Aorta (tissue), 5 donors: Measurements from ENCODE around the gene ARFGAP3. TPM values are rescaled to one million over a fixed set of nuclear protein-coding genes. Genes with fewer than 3 reads are reported as not detected.
"Not testable (repeated sequence)": the region's sequence is repeated elsewhere in the genome, so short reads cannot be mapped to it uniquely, and the experiment has no call there.

Experiments used
- ATAC-seq: fragments of 200-7000 bp; cut with Tn5 transposase; one replicate; pipeline ENCODE4 v1.9.1; 2022; ENCODE audit warnings: moderate library complexity; ENCODE audit not compliant: low FRiP score
- DNase-seq, 2 donors: peaks; one replicate each; pipeline ENCODE4 v3.0.0-alpha.2; 2020
- H3K27ac ChIP-seq, 2 donors: one replicate each; pipeline ENCODE4 v1.5.1; 2013; ENCODE audit warnings: low read length in 2 of 2, mild to moderate bottlenecking in 2 of 2, moderate library complexity in 2 of 2, control low read depth in 1 of 2, inconsistent platforms in 1 of 2, low read depth in 1 of 2
- H3K27me3 ChIP-seq, 2 donors: one replicate each; pipeline ENCODE4 v1.6.1; 2013; ENCODE audit warnings: control low read depth in 1 of 2, low read length in 1 of 2, mild to moderate bottlenecking in 1 of 2, moderate library complexity in 1 of 2; ENCODE audit not compliant: insufficient read depth in 2 of 2, control insufficient read depth in 1 of 2
- H3K36me3 ChIP-seq, 2 donors: one replicate each; pipeline ENCODE4 v1.6.1; 2013; ENCODE audit warnings: control low read depth in 1 of 2, low read length in 1 of 2, mild to moderate bottlenecking in 1 of 2; ENCODE audit not compliant: insufficient read depth in 2 of 2, control insufficient read depth in 1 of 2
- H3K4me1 ChIP-seq, 2 donors: one replicate each; pipeline ENCODE4 v1.6.1; 2013; ENCODE audit warnings: low read length in 2 of 2, control low read depth in 1 of 2, mild to moderate bottlenecking in 1 of 2, moderate library complexity in 1 of 2; ENCODE audit not compliant: insufficient read depth in 2 of 2, control insufficient read depth in 1 of 2
- H3K4me3 ChIP-seq, 2 donors: one replicate each; pipeline ENCODE4 v1.5.1; 2013; ENCODE audit warnings: low read length in 2 of 2, control low read depth in 1 of 2, mild to moderate bottlenecking in 1 of 2
- H3K9me3 ChIP-seq: one replicate; pipeline ENCODE4 v1.6.1; 2013; ENCODE audit warnings: mild to moderate bottlenecking, low read length; ENCODE audit not compliant: control insufficient read depth
- WGBS, 2 donors: extraction: QIAGEN DNeasy Blood & Tissue Kit; methylation state at CpG; one replicate each; pipeline ENCODE4 v1.1.7; 2013; 5-methylcytosine and 5-hydroxymethylcytosine counted together
- intact Hi-C, 2 donors: fragments of 100-400 bp; cut with DNase I; formaldehyde crosslinking; loops; one replicate each; pipeline versions ENCODE4 v1.14.2 to v1.15.0; 2022
- polyA plus RNA-seq, 2 donors: library from polyadenylated mRNA; stranded (reverse); fragments of 200-250 nt; gene quantifications; one replicate each; pipeline ENCODE4 v1.2.3, GENCODE V29; 2013
- total RNA-seq, 2 donors: library from RNA; stranded (reverse); fragmentation: NEBNext Ultra II Directional; extraction: Animal tissue kit (Norgen Biotek cat#: 25700); gene quantifications; one replicate each; pipeline ENCODE4 v1.2.1, GENCODE V29; 2021
- donor health status: healthy with polysubstance abuse.
- donor health status: Bipolar disorder and iron deficiency.
- donor health status: DM: no; HTN: no; CAD: no.
- donor health status: DM: no; HTN: no; CAD: no.
- donor health status: DM: yes; HTN: yes; CAD: no.

Gene ARFGAP3
- total and polyA plus RNA-seq, 4 donors: 40.1 to 60.5 (median 44.8) TPM

GRCh38 chr22:42785706-42786499 lies 71.2 kb downstream of the ARFGAP3 start:
- DNase-seq: no peak
- Histone ChIP-seq H3K27ac (no peak overlapping the region), H3K9me3 (no peaks in the 10 kb centered on the region), H3K4me3 (no peak overlapping the region), H3K4me1 (no peaks in the 10 kb centered on the region), H3K36me3 (no peaks in the 10 kb centered on the region), H3K27me3 (no peaks in the 10 kb centered on the region)
- 90 to 91% methylated on average over 20 of the region's 20 CpGs for WGBS, 2 donors
- intact Hi-C loops: loop anchor here in 1 of 2 donors (10.0 kb wide), 1 partner anchor 121 kb away; no protein-coding TSS in a partner anchor
- ATAC-seq: no peak

DNA sequence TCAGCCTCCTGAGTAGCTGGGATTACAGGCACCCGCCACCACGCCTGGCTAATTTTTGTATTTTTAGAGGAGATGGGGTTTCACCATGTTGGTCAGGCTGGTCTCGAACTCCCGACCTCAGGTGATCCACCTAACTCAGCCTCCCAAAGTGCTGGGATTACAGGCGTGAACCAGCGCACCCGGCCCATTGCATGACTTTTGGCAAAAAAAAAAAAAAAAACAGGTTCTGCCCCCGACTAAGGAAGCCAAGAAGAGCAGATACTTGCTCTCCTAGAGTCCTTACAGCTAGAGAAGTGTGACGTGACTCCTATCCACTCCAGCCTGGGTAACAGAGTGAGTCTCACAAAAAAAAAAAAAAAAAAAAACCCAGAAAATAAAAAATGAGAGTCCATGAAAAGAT lies 74.8 kb downstream of the ARFGAP3 start:
- intact Hi-C loops: loop anchor here in 1 of 2 donors (10.0 kb wide), 1 partner anchor 118 kb away; no protein-coding TSS in a partner anchor
- not testable (repeated sequence) for H3K27me3 ChIP-seq, H3K36me3 ChIP-seq, H3K4me1 ChIP-seq, ATAC-seq, DNase-seq, H3K27ac ChIP-seq, H3K9me3 ChIP-seq, H3K4me3 ChIP-seq
- 89 to 91% methylated on average over 9 of the region's 9 CpGs for whole genome bisulfite sequencing, 2 donors

GRCh38 chr22:42780070-42780540 lies 77.0 kb downstream of the ARFGAP3 start:
- WGBS, 2 donors: 32% methylated on average over 6 of the region's 6 CpGs
- intact Hi-C loops: loop anchor here in 1 of 2 donors (10.0 kb wide), 1 partner anchor 115 kb away; no protein-coding TSS in a partner anchor
- Histone ChIP-seq H3K4me3 (no peak overlapping the region), H3K36me3 (no peaks in the 10 kb centered on the region), H3K9me3 (no peaks in the 10 kb centered on the region), H3K4me1 (no peaks in the 10 kb centered on the region), H3K27me3 (no peaks in the 10 kb centered on the region), H3K27ac (no peak overlapping the region)
- DNase-seq: no peak
- peak; percentile 85 for ATAC-seq

DNA sequence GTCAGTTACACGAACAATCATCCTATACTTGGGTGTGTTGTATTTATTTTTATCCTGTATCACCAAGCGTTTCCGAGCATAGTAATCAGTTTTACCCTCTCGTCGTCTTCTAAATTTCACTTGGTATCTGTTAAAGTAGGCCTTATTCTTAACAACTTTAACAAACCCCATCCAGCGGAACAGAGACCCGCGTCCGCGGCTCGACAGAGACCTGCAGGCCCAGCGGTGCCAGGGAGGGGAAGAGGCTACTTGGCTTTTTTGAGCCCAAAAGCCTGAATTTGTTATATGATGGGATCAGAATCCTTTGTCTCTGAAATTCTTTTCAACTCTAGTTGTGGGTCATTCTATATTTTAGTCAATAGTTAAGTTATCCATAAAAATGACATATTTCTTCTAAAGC lies 79.9 kb downstream of the ARFGAP3 start:
- ATAC-seq (no peak), DNase-seq (no peak)
- no peak overlapping the region for H3K27ac ChIP-seq
- no peaks in the 10 kb centered on the region for H3K36me3 ChIP-seq
- H3K27me3 ChIP-seq: no peaks in the 10 kb centered on the region
- H3K4me3 ChIP-seq: no peak overlapping the region
- no peaks in the 10 kb centered on the region for H3K9me3 ChIP-seq
- H3K4me1 ChIP-seq: no peaks in the 10 kb centered on the region
- intact Hi-C loops: loop anchor here in 1 of 2 donors (10.0 kb wide), 1 partner anchor 258 kb away; no protein-coding TSS in a partner anchor
- 97% methylated on average over 12 of the region's 12 CpGs for WGBS, 2 donors

GRCh38 chr22:42773167-42773566 lies 83.9 kb downstream of the ARFGAP3 start:
- Histone ChIP-seq H3K36me3 (no peaks in the 10 kb centered on the region), H3K4me1 (no peaks in the 10 kb centered on the region), H3K27me3 (no peaks in the 10 kb centered on the region), H3K9me3 (no peaks in the 10 kb centered on the region), H3K4me3 (no peak overlapping the region), H3K27ac (no peak overlapping the region)
- no peak for ATAC-seq
- DNase-seq: no peak
- intact Hi-C loops: loop anchor here in 1 of 2 donors (10.0 kb wide), 1 partner anchor 262 kb away; no protein-coding TSS in a partner anchor
- WGBS, 2 donors: 62 to 63% methylated on average over 14 of the region's 14 CpGs

DNA sequence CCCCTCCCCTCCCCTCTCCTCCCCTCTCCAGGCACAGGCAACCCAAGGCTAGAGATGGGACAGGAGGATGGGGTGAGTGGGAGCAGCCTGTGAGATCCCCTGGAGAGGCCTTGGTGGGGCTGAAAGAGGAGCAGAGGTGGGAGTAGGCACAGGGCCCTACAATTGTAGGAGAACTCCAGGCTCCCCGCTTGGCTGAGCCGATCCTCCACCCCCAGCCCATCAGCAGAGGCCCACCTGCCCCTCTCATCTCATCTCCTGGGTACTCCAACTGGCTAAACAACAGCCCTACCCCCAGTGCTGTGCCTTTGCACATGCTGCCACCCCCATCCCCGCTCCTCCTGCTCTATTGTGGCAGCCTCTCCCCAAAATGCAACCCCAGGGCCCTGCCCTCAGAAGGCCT lies 84.4 kb downstream of the ARFGAP3 start:
- no peak for DNase-seq
- intact Hi-C loops: loop anchor here in 1 of 2 donors (10.0 kb wide), 1 partner anchor 262 kb away; no protein-coding TSS in a partner anchor

DNA sequence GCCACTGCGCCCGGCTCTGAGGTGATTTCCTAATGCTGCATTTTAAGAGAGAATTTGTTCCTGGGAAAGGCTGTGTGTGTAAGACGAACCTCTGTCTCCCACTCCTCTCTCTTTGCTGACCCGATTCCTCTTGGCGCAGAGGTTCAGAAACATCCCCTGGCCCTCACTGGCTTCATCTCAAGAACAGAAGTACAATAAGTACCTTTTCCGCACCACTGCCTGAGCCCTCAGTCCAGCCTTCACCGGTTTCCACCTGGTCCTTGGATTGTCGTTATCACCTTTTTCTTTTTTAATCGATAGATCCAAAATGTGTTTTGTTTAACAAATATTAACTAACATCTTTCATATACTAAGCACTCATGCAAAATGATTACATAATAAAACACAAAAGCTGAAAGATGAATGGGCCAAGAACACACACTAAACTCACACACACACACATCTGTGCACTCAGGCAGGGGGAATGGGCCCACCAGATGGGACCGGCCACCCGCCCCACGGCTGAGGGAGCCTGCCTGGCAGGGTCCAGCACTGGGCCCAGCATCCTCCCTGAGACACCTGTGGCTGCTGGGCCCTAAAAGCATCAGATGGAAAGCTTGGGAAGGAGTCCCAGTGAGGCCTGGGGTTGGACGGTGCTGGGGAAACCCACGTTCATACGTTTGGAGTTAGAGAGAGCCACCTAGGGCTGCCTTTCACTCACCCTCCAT lies 86.0 kb downstream of the ARFGAP3 start:
- DNase-seq (no peak), ATAC-seq (no peak)
- Histone ChIP-seq H3K27me3 (no peaks in the 10 kb centered on the region), H3K4me1 (no peaks in the 10 kb centered on the region), H3K9me3 (no peaks in the 10 kb centered on the region), H3K36me3 (no peaks in the 10 kb centered on the region), H3K4me3 (no peak overlapping the region), H3K27ac (no peak overlapping the region)
- intact Hi-C loops: loop anchor here in 1 of 2 donors (10.0 kb wide), 1 partner anchor 264 kb away; no protein-coding TSS in a partner anchor
- WGBS, 2 donors: 92% methylated on average over 15 of the region's 15 CpGs

More for the DNA sequence above, 84.4 kb downstream of the ARFGAP3 start:
- H3K4me3 ChIP-seq: no peak overlapping the region
- no peak for ATAC-seq
- no peaks in the 10 kb centered on the region for H3K4me1 ChIP-seq
- 82 to 99% methylated on average over 3 of the region's 3 CpGs for WGBS, 2 donors
- H3K27me3 ChIP-seq: no peaks in the 10 kb centered on the region
- no peaks in the 10 kb centered on the region for H3K9me3 ChIP-seq
- H3K27ac ChIP-seq: no peak overlapping the region
- no peaks in the 10 kb centered on the region for H3K36me3 ChIP-seq

DNA sequence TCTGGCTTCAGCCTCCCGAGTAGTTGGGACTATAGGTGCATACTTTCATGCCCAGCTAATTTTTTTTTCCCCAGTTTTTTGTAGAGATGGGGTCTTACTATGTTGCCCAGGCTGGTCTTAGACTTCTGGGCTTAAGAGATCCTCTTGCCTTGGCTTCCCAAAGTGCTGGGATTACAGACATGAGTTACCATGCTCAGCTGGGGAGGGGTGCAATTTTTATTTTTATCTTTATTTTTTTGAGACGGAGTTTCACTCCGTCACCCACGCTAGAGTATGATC lies 86.7 kb downstream of the ARFGAP3 start:
- ATAC-seq (no peak), DNase-seq (no peak)
- intact Hi-C loops: loop anchor here in 1 of 2 donors (10.0 kb wide), 1 partner anchor 264 kb away; no protein-coding TSS in a partner anchor
- Histone ChIP-seq H3K9me3 (no peaks in the 10 kb centered on the region), H3K36me3 (no peaks in the 10 kb centered on the region), H3K27ac (no peak overlapping the region), H3K4me1 (no peaks in the 10 kb centered on the region), H3K4me3 (no peak overlapping the region), H3K27me3 (no peaks in the 10 kb centered on the region)
- WGBS, 2 donors: 70 to 75% methylated on average over 4 of the region's 4 CpGs
